Uterus (tissue), 4 donors: ENCODE results near the gene ISCU. TPM values are rescaled to one million over a fixed set of nuclear protein-coding genes. Genes with fewer than 3 reads are reported as not detected.

Experiments
- DNase-seq, 2 donors: peaks; one replicate each; pipeline ENCODE4 v3.0.0-alpha.2; 2019 to 2020
- H3K27ac ChIP-seq, 2 donors: fragments of 200-600 bp; sonication (generic); 1 replicate in 1 of 2; 2 replicates in 1 of 2; pipeline ENCODE4 v1.5.1; 2016 to 2018
- H3K27me3 ChIP-seq, 2 donors: fragments of 200-600 bp; sonication (generic); one replicate each; pipeline ENCODE4 v1.5.1; 2018 to 2019; ENCODE audit warnings: control low read depth in 1 of 2
- H3K36me3 ChIP-seq, 2 donors: fragments of 200-600 bp; sonication (generic); one replicate each; pipeline ENCODE4 v1.5.1; 2019; ENCODE audit warnings: control low read depth in 1 of 2
- H3K4me1 ChIP-seq, 2 donors: fragments of 200-600 bp; sonication (generic); one replicate each; pipeline ENCODE4 v1.5.1; 2018 to 2019; ENCODE audit warnings: control low read depth in 1 of 2
- H3K4me3 ChIP-seq, 2 donors: fragments of 200-600 bp; sonication (generic); 1 replicate in 1 of 2; 2 replicates in 1 of 2; pipeline ENCODE4 v1.5.1; 2018 to 2019; ENCODE audit warnings: mild to moderate bottlenecking in 1 of 2
- H3K9me3 ChIP-seq, 2 donors: fragments of 200-600 bp; sonication (generic); one replicate each; pipeline ENCODE4 v1.5.1; 2019; ENCODE audit warnings: control low read depth in 1 of 2
- CTCF ChIP-seq, 4 experiments: fragments of 200-600 bp in 2 of 4; fragments of 450-650 bp in 2 of 4; sonication (generic) in 2 of 4; IDR thresholded peaks; one replicate each; pipeline ENCODE4 v1.5.1; 2016 to 2019; ENCODE audit warnings: antibody characterized with exemption in 4 of 4, mild to moderate bottlenecking in 2 of 4, moderate library complexity in 1 of 4
- POLR2A ChIP-seq, 2 donors: fragments of 450-650 bp; IDR thresholded peaks; one replicate each; pipeline ENCODE4 v1.6.1; 2016; ENCODE audit warnings: antibody characterized with exemption in 2 of 2, mild to moderate bottlenecking in 1 of 2, moderate library complexity in 1 of 2
- intact Hi-C: fragments of 100-400 bp; cut with DNase I; formaldehyde crosslinking; loops from one replicate; pipeline ENCODE4 v1.15.1; 2023; ENCODE audit warnings: low total_unique reads
- total RNA-seq, 4 donors: library from RNA; depleted of rRNA in 3 of 4; stranded (reverse); fragments of >200 nt in 3 of 4; gene quantifications; one replicate each; pipeline versions ENCODE4 v1.1.0 to v1.2.4, GENCODE V29; 2014 to 2023
- donor health status: DM: yes; HTN: yes; CAD: no.

Gene ISCU
- total RNA-seq, 4 donors from 2014 or later, result 81.3 to 226 (median 161) TPM

- H3K27ac ChIP-seq, result no peak overlapping the region
Measured at GRCh38 chr12:108600702-108601007, 38.3 kb downstream of the ISCU start.

GRCh38 chr12:108602209-108602705 is 39.9 kb downstream of the ISCU start:
- Histone ChIP-seq H3K27ac (no peak overlapping the region), H3K4me3 (no peak overlapping the region), H3K9me3 (no peaks in the 10 kb centered on the region), H3K27me3 (no peaks in the 10 kb centered on the region), H3K36me3 (no peaks in the 10 kb centered on the region), H3K4me1 (no peaks in the 10 kb centered on the region)
- no peak for DNase-seq
- intact Hi-C loops, result no loop called here
- TF ChIP-seq CTCF (IDR thresholded peaks at IDR 0.05), result no peak
- no peak for TF ChIP-seq POLR2A (IDR thresholded peaks at IDR 0.05)

More at GRCh38 chr12:108600702-108601007, 38.3 kb downstream of the ISCU start:
- H3K9me3 ChIP-seq, result no peaks in the 10 kb centered on the region
- H3K27me3 ChIP-seq, result no peaks in the 10 kb centered on the region
- TF ChIP-seq CTCF (IDR thresholded peaks at IDR 0.05), result no peak
- no peak for TF ChIP-seq POLR2A (IDR thresholded peaks at IDR 0.05)
- H3K4me1 ChIP-seq, result no peaks in the 10 kb centered on the region
- no peak for DNase-seq
- no peak overlapping the region for H3K4me3 ChIP-seq
- H3K36me3 ChIP-seq, result no peaks in the 10 kb centered on the region
- intact Hi-C loops, result no loop called here

GRCh38 chr12:108602976-108603704 is 40.7 kb downstream of the ISCU start:
- Histone ChIP-seq H3K4me1 (no peaks in the 10 kb centered on the region), H3K27me3 (no peaks in the 10 kb centered on the region), H3K27ac (no peak overlapping the region), H3K4me3 (no peak overlapping the region), H3K9me3 (no peaks in the 10 kb centered on the region), H3K36me3 (no peaks in the 10 kb centered on the region)
- DNase-seq, result no peak
- intact Hi-C loops, result no loop called here
- no peak for TF ChIP-seq POLR2A (IDR thresholded peaks at IDR 0.05)
- TF ChIP-seq CTCF (IDR thresholded peaks at IDR 0.05), result no peak

- H3K9me3 ChIP-seq, result no peaks in the 10 kb centered on the region
- TF ChIP-seq CTCF (IDR thresholded peaks at IDR 0.05), result no peak
- TF ChIP-seq POLR2A (IDR thresholded peaks at IDR 0.05), result no peak
- H3K4me3 ChIP-seq, result no peak overlapping the region
- no peak for DNase-seq
- H3K4me1 ChIP-seq, result no peaks in the 10 kb centered on the region
- no peaks in the 10 kb centered on the region for H3K27me3 ChIP-seq
- intact Hi-C loops, result no loop called here
- no peak overlapping the region for H3K27ac ChIP-seq
- H3K36me3 ChIP-seq, result no peaks in the 10 kb centered on the region
Measured at GRCh38 chr12:108603743-108604142, 41.3 kb downstream of the ISCU start.

GRCh38 chr12:108604208-108604941 is 42.0 kb downstream of the ISCU start:
- intact Hi-C loops, result no loop called here
- H3K27ac ChIP-seq, result no peak overlapping the region
- H3K4me1 ChIP-seq, result peaks cover 0 to 1% of the 10 kb centered on the region in 2 donors
- TF ChIP-seq POLR2A (IDR thresholded peaks at IDR 0.05) (no peak), CTCF (IDR thresholded peaks at IDR 0.05) (no peak)
- H3K9me3 ChIP-seq, result no peaks in the 10 kb centered on the region
- no peaks in the 10 kb centered on the region for H3K36me3 ChIP-seq
- no peak for DNase-seq
- H3K27me3 ChIP-seq, result no peaks in the 10 kb centered on the region
- no peak overlapping the region for H3K4me3 ChIP-seq
